Endothelial cell of umbilical vein (primary cell): ENCODE data around the gene PCBP4. TPM values are rescaled to one million over a fixed set of nuclear protein-coding genes. Genes with fewer than 3 reads are reported as not detected.

Source experiments
- BruUV-seq: library from RNA; stranded (reverse); fragments of 400-500 nt; replicated peaks from 2 replicates; lab custom pipeline; 2021; lab: Mats Ljungman, UMichigan
- CTCF ChIA-PET: fragments of 300-600, 350-600 bp; sonication (Branson Sonifier 250); formaldehyde crosslinking; loops from one replicate; lab custom pipeline; 2021; ENCODE audit warnings: antibody characterized with exemption, inconsistent platforms; lab: Charles Lee
- POLR2A ChIA-PET: fragments of 300-600, 350-600 bp; sonication (Branson Sonifier 250); formaldehyde crosslinking; loops from one replicate; lab custom pipeline; 2021; ENCODE audit warnings: antibody characterized with exemption, inconsistent platforms; lab: Charles Lee
- DNase-seq: peaks from one replicate; pipeline ENCODE4 v3.0.0-alpha.2; 2011; ENCODE audit warnings: low read depth, low spot score
- FAIRE-seq: peaks from 2 replicates; lab custom pipeline; 2011; peaks lifted over from hg19 to GRCh38; lab: Jason Lieb, UNC
- H2AFZ ChIP-seq: 2 replicates; pipeline ENCODE4 v1.6.0; 2012; ENCODE audit warnings: low read depth, low read length, control low read depth, inconsistent platforms
- H3K27ac ChIP-seq: 2 replicates; pipeline ENCODE4 v1.5.1; 2011; ENCODE audit warnings: low read depth, mild to moderate bottlenecking, control low read depth, low read length, moderate library complexity; ENCODE audit not compliant: insufficient read depth
- H3K27me3 ChIP-seq, 2 experiments: 2 replicates each; pipeline versions ENCODE4 v1.6.0 to v1.6.1; 2011; ENCODE audit warnings: low read length in 2 of 2, mixed read lengths in 1 of 2; ENCODE audit not compliant: control insufficient read depth in 2 of 2, insufficient read depth in 2 of 2
- H3K36me3 ChIP-seq, 2 experiments: 2 replicates in 1 of 2; 3 replicates in 1 of 2; pipeline ENCODE4 v1.5.1; 2011; ENCODE audit warnings: low read length in 2 of 2, mild to moderate bottlenecking in 1 of 2, moderate library complexity in 1 of 2; ENCODE audit not compliant: control insufficient read depth in 2 of 2, insufficient read depth in 2 of 2; ENCODE audit errors: extremely low read depth in 1 of 2
- H3K4me1 ChIP-seq: 3 replicates; pipeline ENCODE4 v1.5.1; 2011; ENCODE audit warnings: mild to moderate bottlenecking, low read length; ENCODE audit not compliant: control insufficient read depth, insufficient read depth; ENCODE audit errors: extremely low read depth
- H3K4me2 ChIP-seq: 2 replicates; pipeline ENCODE4 v1.6.1; 2011; ENCODE audit warnings: low read length, control low read depth, mixed read lengths; ENCODE audit not compliant: insufficient read depth
- H3K4me3 ChIP-seq, 3 experiments: fragments of 200-600 bp in 1 of 3; sonication (generic), shearing (Covaris generic) in 1 of 3; replicated peaks in 1 of 3; 2 replicates each; pipeline ENCODE4 v1.5.1; 2011 to 2016; ENCODE audit warnings: control low read depth in 3 of 3, low read length in 3 of 3, mild to moderate bottlenecking in 2 of 3, inconsistent platforms in 1 of 3, low read depth in 1 of 3, moderate library complexity in 1 of 3; ENCODE audit not compliant: insufficient read depth in 1 of 3
- H3K79me2 ChIP-seq: 2 replicates; pipeline ENCODE4 v1.6.0; 2012; ENCODE audit warnings: low read length, inconsistent platforms; ENCODE audit not compliant: control insufficient read depth, insufficient read depth
- H3K9ac ChIP-seq: replicated peaks from 2 replicates; pipeline ENCODE3; 2011; ENCODE audit warnings: low read length, control low read depth; ENCODE audit not compliant: insufficient read depth; ENCODE audit errors: extremely low read depth
- H3K9me1 ChIP-seq: replicated peaks from 3 replicates; pipeline ENCODE4 v1.6.0; 2011; ENCODE audit warnings: mild to moderate bottlenecking, low read length; ENCODE audit not compliant: control insufficient read depth, insufficient read depth; ENCODE audit errors: extremely low read depth
- H3K9me3 ChIP-seq: replicated peaks from 2 replicates; pipeline ENCODE4 v1.5.1; 2012; ENCODE audit warnings: low read length, inconsistent platforms; ENCODE audit not compliant: control insufficient read depth, insufficient read depth
- H4K20me1 ChIP-seq: replicated peaks from 2 replicates; pipeline ENCODE3; 2011; ENCODE audit warnings: mild to moderate bottlenecking, low read length; ENCODE audit not compliant: control insufficient read depth, insufficient read depth; ENCODE audit errors: extremely low read depth
- EZH2 ChIP-seq: IDR thresholded peaks from 2 replicates; pipeline ENCODE4 v1.6.1; 2012; ENCODE audit warnings: borderline replicate concordance, low read depth, mild to moderate bottlenecking, moderate library complexity, low read length, inconsistent platforms; ENCODE audit not compliant: severe bottlenecking
- GATA2 ChIP-seq: IDR thresholded peaks from 2 replicates; pipeline ENCODE4 v1.7.0; 2011; ENCODE audit warnings: low read depth, mild to moderate bottlenecking, moderate library complexity, mixed read lengths, low read length; ENCODE audit not compliant: insufficient read length, insufficient read depth
- MYC ChIP-seq: IDR thresholded peaks from one replicate; pipeline ENCODE4 v1.6.1; 2011; ENCODE audit warnings: mild to moderate bottlenecking, low read depth, low read length
- dilution Hi-C: fragments of 300-500 bp; cut with MboI; formaldehyde crosslinking; loops from one replicate; pipeline ENCODE4 v1.15.0; 2019; ENCODE audit warnings: low sequenced_read_pairs; ENCODE audit not compliant: extremely low pct_ligation_motif_present
- intact Hi-C: fragments of 100-400 bp; cut with micrococcal nuclease; formaldehyde crosslinking; loops from one replicate; pipeline ENCODE4 v1.10.0; 2022
- polyA plus RNA-seq, 4 experiments: library from polyadenylated mRNA; depleted of rRNA in 3 of 4; stranded (reverse) in 3 of 4; unstranded in 1 of 4; fragments of >200 nt; gene quantifications; 2 replicates each; pipeline versions ENCODE4 v1.2.1 to v1.2.3, GENCODE V29; 2011 to 2012; ENCODE audit warnings: missing spikeins in 1 of 4
- total RNA-seq: library from RNA; stranded (reverse); gene quantifications from 2 replicates; pipeline ENCODE4 v1.2.3, GENCODE V29; 2021
- TF ChIP-seq, protein P1 (sequence below), 2 donors: IDR thresholded peaks; 1 replicate in 1 of 2; 2 replicates in 1 of 2; pipeline ENCODE4 v1.5.1; 2011; ENCODE audit warnings: low read length in 2 of 2, mild to moderate bottlenecking in 2 of 2, moderate library complexity in 2 of 2, control low read depth in 1 of 2, inconsistent platforms in 1 of 2, low read depth in 1 of 2; ENCODE audit not compliant: insufficient read depth in 1 of 2; ENCODE audit errors: extremely low read depth in 1 of 2

PCBP4 gene
- total and polyA plus RNA-seq, 2 donors (not counting 3 experiments of a cell fraction or from before 2014, with no cell fraction given): 46.5 to 63.1 TPM

GRCh38 chr3:51946796-51947195 is 20.5 kb downstream of the PCBP4 start:
- POLR2A ChIA-PET: no interaction called here
- dilution Hi-C loops: no loop called here
- Histone ChIP-seq H2AFZ (no peak overlapping the region), H3K9me3 (no peaks in the 10 kb centered on the region), H3K9me1 (no peaks in the 10 kb centered on the region), H3K27me3 (no peaks in the 10 kb centered on the region), H3K36me3 (no peaks in the 10 kb centered on the region), H3K4me3 (no peak overlapping the region), H3K4me2 (no peak overlapping the region), H3K27ac (no peak overlapping the region), H4K20me1 (no peaks in the 10 kb centered on the region), H3K79me2 (no peaks in the 10 kb centered on the region), H3K9ac (no peak overlapping the region), H3K4me1 (peaks cover 11% of the 10 kb centered on the region)
- FAIRE-seq: no peak
- CTCF ChIA-PET: no interaction called here
- no peak for DNase-seq
- no peak for TF ChIP-seq EZH2
- TF ChIP-seq, protein P1, sequence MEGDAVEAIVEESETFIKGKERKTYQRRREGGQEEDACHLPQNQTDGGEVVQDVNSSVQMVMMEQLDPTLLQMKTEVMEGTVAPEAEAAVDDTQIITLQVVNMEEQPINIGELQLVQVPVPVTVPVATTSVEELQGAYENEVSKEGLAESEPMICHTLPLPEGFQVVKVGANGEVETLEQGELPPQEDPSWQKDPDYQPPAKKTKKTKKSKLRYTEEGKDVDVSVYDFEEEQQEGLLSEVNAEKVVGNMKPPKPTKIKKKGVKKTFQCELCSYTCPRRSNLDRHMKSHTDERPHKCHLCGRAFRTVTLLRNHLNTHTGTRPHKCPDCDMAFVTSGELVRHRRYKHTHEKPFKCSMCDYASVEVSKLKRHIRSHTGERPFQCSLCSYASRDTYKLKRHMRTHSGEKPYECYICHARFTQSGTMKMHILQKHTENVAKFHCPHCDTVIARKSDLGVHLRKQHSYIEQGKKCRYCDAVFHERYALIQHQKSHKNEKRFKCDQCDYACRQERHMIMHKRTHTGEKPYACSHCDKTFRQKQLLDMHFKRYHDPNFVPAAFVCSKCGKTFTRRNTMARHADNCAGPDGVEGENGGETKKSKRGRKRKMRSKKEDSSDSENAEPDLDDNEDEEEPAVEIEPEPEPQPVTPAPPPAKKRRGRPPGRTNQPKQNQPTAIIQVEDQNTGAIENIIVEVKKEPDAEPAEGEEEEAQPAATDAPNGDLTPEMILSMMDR (IDR thresholded peaks at IDR 0.05; ENCODE audit: extremely low read depth in 1 of 2, insufficient read depth in 1 of 2, low read depth in 1 of 2, low read length in 2 of 2): no peak
- no peak for TF ChIP-seq GATA2
- no peak for TF ChIP-seq MYC
- intact Hi-C loops: loop anchor here (10.0 kb wide), 1 partner anchor 562 kb away; the partner anchor contains the start of gene MANF
- no TSS peak for BruUV-seq
